HL-60 (cell line): ENCODE results near the gene SERPINI1.
A peak's percentile ranks its signal among the peaks of the same experiment; 100 is the strongest.

ENCODE experiments used
- DNase-seq, 2 experiments: peaks; one replicate each; pipeline ENCODE4 v3.0.0-alpha.2; 2010 to 2020; ENCODE audit warnings: low read depth in 1 of 2, low spot score in 1 of 2
- H3K27ac ChIP-seq: fragments of 250-450 bp; sonication (Bioruptor Pico); replicated peaks from 2 replicates; pipeline ENCODE4 v1.5.1; 2020; ENCODE audit warnings: mild to moderate bottlenecking, moderate library complexity
- H3K27me3 ChIP-seq: fragments of 250-450 bp; sonication (Bioruptor Pico); 2 replicates; pipeline ENCODE4 v1.5.1; 2021; ENCODE audit warnings: mild to moderate bottlenecking, moderate library complexity; ENCODE audit not compliant: insufficient read depth, poor library complexity, severe bottlenecking
- H3K4me3 ChIP-seq: replicated peaks from 2 replicates; pipeline ENCODE4 v1.5.1; 2011; ENCODE audit warnings: mild to moderate bottlenecking, control low read depth, low read length; ENCODE audit not compliant: insufficient read depth
- CTCF ChIP-seq: IDR thresholded peaks from one replicate; pipeline ENCODE4 v1.5.1; 2011; ENCODE audit warnings: low read length, control low read depth, inconsistent platforms; ENCODE audit not compliant: insufficient read depth
- GABPA ChIP-seq: IDR thresholded peaks from 2 replicates; pipeline ENCODE4 v1.6.1; 2012; ENCODE audit warnings: low read depth
- POLR2AphosphoS5 ChIP-seq: IDR thresholded peaks from 2 replicates; pipeline ENCODE4 v1.6.1; 2012; ENCODE audit warnings: low read depth
- REST ChIP-seq: IDR thresholded peaks from 2 replicates; pipeline ENCODE4 v1.6.1; 2012; ENCODE audit warnings: low read depth; ENCODE audit not compliant: insufficient replicate concordance
- SPI1 ChIP-seq: IDR thresholded peaks from 2 replicates; pipeline ENCODE4 v1.6.1; 2012; ENCODE audit warnings: low read depth, mild to moderate bottlenecking, borderline replicate concordance

Gene SERPINI1

GRCh38 chr3:167843886-167844285 lies 108.4 kb downstream of the SERPINI1 start:
- H3K27ac ChIP-seq = peak overlapping the region; percentile 35
- DNase-seq = no peak
- no peak overlapping the region for H3K4me3 ChIP-seq
- no peaks in the 10 kb centered on the region for H3K27me3 ChIP-seq
- no peak for TF ChIP-seq REST
- no peak for TF ChIP-seq CTCF
- TF ChIP-seq POLR2AphosphoS5 = no peak
- no peak for TF ChIP-seq GABPA
- no peak for TF ChIP-seq SPI1

- H3K4me3 ChIP-seq = no peak overlapping the region
- DNase-seq = no peak
- H3K27me3 ChIP-seq = no peaks in the 10 kb centered on the region
- TF ChIP-seq REST = no peak
- H3K27ac ChIP-seq = no peak overlapping the region
These were observed 109.0 kb downstream of the SERPINI1 start for GRCh38 chr3:167844528-167844927.

GRCh38 chr3:167851171-167851570 lies 115.7 kb downstream of the SERPINI1 start:
- no peak for DNase-seq

More at GRCh38 chr3:167851171-167851570, 115.7 kb downstream of the SERPINI1 start:
- TF ChIP-seq POLR2AphosphoS5 = no peak
- no peak for TF ChIP-seq REST
- TF ChIP-seq GABPA = no peak
- no peak for TF ChIP-seq SPI1
- TF ChIP-seq CTCF = no peak
- Histone ChIP-seq H3K4me3 (no peak overlapping the region), H3K27ac (no peak overlapping the region), H3K27me3 (no peaks in the 10 kb centered on the region)
